NCI-H524 (cell line): ENCODE results near the gene RXRA.

Source experiments
- DNase-seq, 2 experiments: peaks; one replicate each; lab custom pipeline; 2025; lab: John Stamatoyannopoulos, UW

RXRA gene

GRCh38 chr9:134338394-134339182 is 12.3 kb downstream of the RXRA start:
- no peak for DNase-seq

GRCh38 chr9:134339183-134339806 is 13.0 kb downstream of the RXRA start:
- DNase-seq, result no peak

- DNase-seq, result no peak
Measured at GRCh38 chr9:134340475-134341160, 14.4 kb downstream of the RXRA start.

- DNase-seq, result no peak
Measured at GRCh38 chr9:134341306-134341705, 15.1 kb downstream of the RXRA start.

GRCh38 chr9:134341929-134342745 is 15.9 kb downstream of the RXRA start:
- DNase-seq, result no peak

- DNase-seq, result peak; percentile 35 to 37
Measured at GRCh38 chr9:134342746-134343115, 16.5 kb downstream of the RXRA start.

GRCh38 chr9:134343637-134344036 is 17.4 kb downstream of the RXRA start:
- peak in 1 of 2 experiments; percentile 55 for DNase-seq

- DNase-seq, result no peak
Measured at GRCh38 chr9:134344068-134344799, 18.0 kb downstream of the RXRA start.

- no peak for DNase-seq
Measured at GRCh38 chr9:134344800-134345310, 18.6 kb downstream of the RXRA start.

GRCh38 chr9:134345737-134346136 is 19.5 kb downstream of the RXRA start:
- no peak for DNase-seq

- peak; percentile 96 to 97 for DNase-seq
Measured at GRCh38 chr9:134346151-134346550, 19.9 kb downstream of the RXRA start.

GRCh38 chr9:134346840-134347583 is 20.8 kb downstream of the RXRA start:
- DNase-seq, result no peak

GRCh38 chr9:134347996-134348395 is 21.7 kb downstream of the RXRA start:
- no peak for DNase-seq

- DNase-seq, result peak; percentile 49 to 74
Measured at GRCh38 chr9:134348404-134349155, 22.3 kb downstream of the RXRA start.

- DNase-seq, result peak; percentile 57 to 75
Measured at GRCh38 chr9:134349936-134350335, 23.7 kb downstream of the RXRA start.

- peak; percentile 73 to 88 for DNase-seq
Measured at GRCh38 chr9:134350416-134350994, 24.2 kb downstream of the RXRA start.

- DNase-seq, result no peak
Measured at GRCh38 chr9:134351606-134352176, 25.4 kb downstream of the RXRA start.

GRCh38 chr9:134352247-134352933 is 26.1 kb downstream of the RXRA start:
- DNase-seq, result no peak
